Panc1 (cell line): Measurements from ENCODE around the gene KRTAP5-10. TPM values are rescaled to one million over a fixed set of nuclear protein-coding genes. Genes with fewer than 3 reads are reported as not detected.

ENCODE experiments used
- ATAC-seq: fragments of 200-7000 bp; cut with Tn5 transposase; 2 replicates; pipeline ENCODE4 v1.9.1; 2020; ENCODE audit warnings: mild to moderate bottlenecking, moderate library complexity
- BruUV-seq: library from RNA; stranded (reverse); fragments of 400-500 nt; replicated peaks from 2 replicates; lab custom pipeline; 2021; lab: Mats Ljungman, UMichigan
- CTCF ChIA-PET: fragments of 300-600 bp; sonication (Branson Sonifier 250); formaldehyde crosslinking; loops from one replicate; lab custom pipeline; 2022; ENCODE audit warnings: antibody characterized with exemption; lab: Charles Lee
- POLR2A ChIA-PET: fragments of 300-600 bp; sonication (Branson Sonifier 250); formaldehyde crosslinking; loops from one replicate; lab custom pipeline; 2022; ENCODE audit warnings: antibody characterized with exemption; lab: Charles Lee
- DNase-seq: peaks from one replicate; pipeline ENCODE4 v3.0.0-alpha.2; 2010; ENCODE audit warnings: low read depth, low spot score
- H3K27ac ChIP-seq: 2 replicates; pipeline ENCODE4 v1.5.1; 2011; ENCODE audit warnings: mild to moderate bottlenecking, low read length, inconsistent platforms
- H3K27me3 ChIP-seq: fragments of 200-500 bp; sonication (Bioruptor generic); 2 replicates; pipeline ENCODE4 v1.6.0; 2014; ENCODE audit warnings: low read length, inconsistent platforms; ENCODE audit not compliant: control insufficient read depth, insufficient read depth
- H3K36me3 ChIP-seq: fragments of 200-500 bp; sonication (Bioruptor generic); 2 replicates; pipeline ENCODE4 v1.5.1; 2014; ENCODE audit warnings: inconsistent platforms, mild to moderate bottlenecking, low read length, moderate library complexity; ENCODE audit not compliant: control insufficient read depth, insufficient read depth
- H3K4me1 ChIP-seq: 2 replicates; pipeline ENCODE4 v1.5.1; 2011; ENCODE audit warnings: inconsistent platforms, mild to moderate bottlenecking, low read length, moderate library complexity; ENCODE audit not compliant: control insufficient read depth, insufficient read depth
- H3K4me3 ChIP-seq, 2 experiments: 2 replicates each; pipeline ENCODE4 v1.5.1; 2011 to 2012; ENCODE audit warnings: low read depth in 2 of 2, low read length in 2 of 2, mild to moderate bottlenecking in 2 of 2, inconsistent platforms in 1 of 2, moderate library complexity in 1 of 2
- H3K9me3 ChIP-seq: fragments of 200-500 bp; sonication (Bioruptor generic); 2 replicates; pipeline ENCODE4 v1.5.1; 2014; ENCODE audit warnings: low read depth, mild to moderate bottlenecking, inconsistent platforms, low read length, moderate library complexity; ENCODE audit not compliant: control insufficient read depth, insufficient read depth
- POLR2AphosphoS5 ChIP-seq: IDR thresholded peaks from 2 replicates; pipeline ENCODE4 v1.6.1; 2012; ENCODE audit warnings: mild to moderate bottlenecking, low read depth, low read length, moderate library complexity
- SIN3A ChIP-seq: IDR thresholded peaks from 2 replicates; pipeline ENCODE4 v1.6.1; 2012; ENCODE audit warnings: low read depth, mild to moderate bottlenecking, low read length, moderate library complexity, borderline replicate concordance; ENCODE audit not compliant: insufficient read depth
- TCF7L2 ChIP-seq: IDR thresholded peaks from 2 replicates; pipeline ENCODE4 v1.6.1; 2011; ENCODE audit warnings: mild to moderate bottlenecking, low read depth, low read length, inconsistent platforms
- in situ Hi-C: cut with HindIII; loops from 2 replicates; pipeline ENCODE4 v1.10.0; 2016; ENCODE audit warnings: low sequenced_read_pairs, low pct_unique_long_range_greater_than_20kb
- intact Hi-C: fragments of 100-400 bp; cut with micrococcal nuclease; formaldehyde crosslinking; loops from one replicate; pipeline ENCODE4 v1.10.0; 2022; ENCODE audit not compliant: unreplicated experiment
- total RNA-seq: library from RNA; stranded (reverse); gene quantifications from one replicate; pipeline ENCODE4 v1.2.1, GENCODE V29; 2021; ENCODE audit not compliant: unreplicated experiment
- TF ChIP-seq, protein P1 (sequence below): fragments of 450-650 bp; IDR thresholded peaks from 2 replicates; pipeline ENCODE4 v1.5.1; 2017; ENCODE audit warnings: mild to moderate bottlenecking
- TF ChIP-seq, protein P2 (sequence below), 2 experiments: IDR thresholded peaks; 2 replicates each; pipeline ENCODE4 v1.6.1; 2011 to 2012; ENCODE audit warnings: low read depth in 2 of 2, control low read depth in 1 of 2, low read length in 1 of 2, mild to moderate bottlenecking in 1 of 2, moderate library complexity in 1 of 2; ENCODE audit not compliant: insufficient read depth in 1 of 2

Gene KRTAP5-10
- total RNA-seq, 1 experiment from 2014 or later = not detected

DNA sequence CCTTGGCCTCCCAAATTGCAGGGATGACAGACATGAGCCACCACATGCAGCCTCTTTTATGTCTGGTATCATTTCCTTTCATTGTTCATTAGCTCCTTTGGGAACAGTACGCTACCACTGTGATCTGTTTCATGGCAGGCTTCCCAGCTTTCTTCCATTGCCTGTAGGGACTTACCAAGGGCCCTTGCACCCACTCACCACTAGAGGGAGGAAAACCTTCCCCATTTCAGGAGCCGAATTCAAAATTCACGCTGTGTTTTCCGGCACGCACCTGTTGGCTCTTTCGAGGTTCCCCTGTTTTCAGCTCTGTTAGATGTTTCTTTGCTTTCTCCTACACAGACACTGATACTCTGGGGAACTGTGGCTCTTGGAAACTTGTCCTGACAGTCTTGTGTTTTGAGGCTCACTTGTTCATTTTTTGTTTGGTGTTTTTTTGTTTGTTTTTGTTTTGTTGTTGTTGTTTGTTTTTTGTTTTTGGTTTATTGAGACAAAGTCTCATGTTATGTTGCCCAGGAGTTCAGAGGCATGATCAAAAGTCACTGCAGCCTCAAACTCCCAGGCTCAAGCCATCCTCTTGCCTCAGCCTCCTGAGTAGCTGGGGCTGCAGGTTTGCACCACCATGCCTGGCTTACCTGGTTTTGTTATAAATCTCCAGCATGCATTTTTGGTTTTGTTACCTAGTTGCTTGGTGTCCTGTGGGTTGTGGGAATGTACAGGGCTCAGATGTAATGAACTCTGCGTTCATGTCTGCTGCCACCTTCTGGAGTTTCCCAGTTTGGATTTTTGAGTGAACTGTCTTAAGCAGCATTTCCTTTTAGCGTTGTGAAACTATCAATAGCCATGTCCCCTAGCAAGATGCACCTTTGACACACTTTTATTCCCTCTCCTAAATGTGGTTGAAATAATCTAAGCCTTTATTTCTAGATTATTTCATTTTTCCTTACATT is 15.0 kb downstream of the KRTAP5-10 start:
- Histone ChIP-seq H3K27me3 (peaks cover 7% of the 10 kb centered on the region; the same call in 1 of the 2 replicates), H3K4me3 (no peak overlapping the region), H3K4me1 (peaks cover 5% of the 10 kb centered on the region), H3K9me3 (no peaks in the 10 kb centered on the region), H3K27ac (no peak overlapping the region), H3K36me3 (no peaks in the 10 kb centered on the region)
- ATAC-seq (peak; percentile 94), DNase-seq (peak; percentile 50)
- BruUV-seq = no TSS peak
- CTCF ChIA-PET = interaction anchor here (0.6 to 1.5 kb wide), 6 partner anchors 12 to 133 kb away, joined by 3 to 5 read pairs (median 3); partner anchors contain the start of genes KRTAP5-9 and NADSYN1
- in situ Hi-C loops (no loop called here), intact Hi-C loops (no loop called here)
- TF ChIP-seq, protein P1, sequence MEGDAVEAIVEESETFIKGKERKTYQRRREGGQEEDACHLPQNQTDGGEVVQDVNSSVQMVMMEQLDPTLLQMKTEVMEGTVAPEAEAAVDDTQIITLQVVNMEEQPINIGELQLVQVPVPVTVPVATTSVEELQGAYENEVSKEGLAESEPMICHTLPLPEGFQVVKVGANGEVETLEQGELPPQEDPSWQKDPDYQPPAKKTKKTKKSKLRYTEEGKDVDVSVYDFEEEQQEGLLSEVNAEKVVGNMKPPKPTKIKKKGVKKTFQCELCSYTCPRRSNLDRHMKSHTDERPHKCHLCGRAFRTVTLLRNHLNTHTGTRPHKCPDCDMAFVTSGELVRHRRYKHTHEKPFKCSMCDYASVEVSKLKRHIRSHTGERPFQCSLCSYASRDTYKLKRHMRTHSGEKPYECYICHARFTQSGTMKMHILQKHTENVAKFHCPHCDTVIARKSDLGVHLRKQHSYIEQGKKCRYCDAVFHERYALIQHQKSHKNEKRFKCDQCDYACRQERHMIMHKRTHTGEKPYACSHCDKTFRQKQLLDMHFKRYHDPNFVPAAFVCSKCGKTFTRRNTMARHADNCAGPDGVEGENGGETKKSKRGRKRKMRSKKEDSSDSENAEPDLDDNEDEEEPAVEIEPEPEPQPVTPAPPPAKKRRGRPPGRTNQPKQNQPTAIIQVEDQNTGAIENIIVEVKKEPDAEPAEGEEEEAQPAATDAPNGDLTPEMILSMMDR = peak; percentile 98
- no peak for TF ChIP-seq POLR2AphosphoS5
- TF ChIP-seq SIN3A = no peak
- POLR2A ChIA-PET = no interaction called here

DNA sequence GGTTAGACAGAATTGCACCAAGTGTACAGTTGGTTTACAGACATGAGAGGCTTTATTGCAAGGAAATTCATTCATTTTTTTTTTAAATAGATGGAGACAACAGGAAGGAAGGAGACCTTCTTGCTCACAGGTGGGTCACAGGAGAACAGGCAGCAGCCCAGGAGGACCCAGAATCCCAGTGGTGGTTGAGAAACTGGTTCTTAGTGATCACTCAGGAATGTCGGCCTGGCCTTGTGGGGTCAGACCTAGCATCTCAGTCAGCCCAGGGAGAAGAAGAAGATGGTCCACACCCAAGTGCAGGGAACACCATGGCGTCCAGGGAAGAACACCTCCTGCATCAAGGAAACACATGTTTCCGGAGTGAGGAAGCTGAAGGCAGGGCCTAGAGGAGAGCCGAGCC is 16.5 kb downstream of the KRTAP5-10 start:
- no peak overlapping the region for H3K4me3 ChIP-seq

More for the DNA sequence above, 16.5 kb downstream of the KRTAP5-10 start:
- no peaks in the 10 kb centered on the region for H3K36me3 ChIP-seq
- H3K9me3 ChIP-seq = no peaks in the 10 kb centered on the region
- ATAC-seq (no peak), DNase-seq (no peak)
- intact Hi-C loops = no loop called here
- H3K27me3 ChIP-seq = peaks cover 5% of the 10 kb centered on the region; the same call in 1 of the 2 replicates
- no TSS peak for BruUV-seq
- H3K4me1 ChIP-seq = peaks cover 5% of the 10 kb centered on the region
- in situ Hi-C loops = no loop called here
- H3K27ac ChIP-seq = no peak overlapping the region
- ChIA-PET CTCF (no interaction called here), POLR2A (no interaction called here)
- TF ChIP-seq, protein P2, sequence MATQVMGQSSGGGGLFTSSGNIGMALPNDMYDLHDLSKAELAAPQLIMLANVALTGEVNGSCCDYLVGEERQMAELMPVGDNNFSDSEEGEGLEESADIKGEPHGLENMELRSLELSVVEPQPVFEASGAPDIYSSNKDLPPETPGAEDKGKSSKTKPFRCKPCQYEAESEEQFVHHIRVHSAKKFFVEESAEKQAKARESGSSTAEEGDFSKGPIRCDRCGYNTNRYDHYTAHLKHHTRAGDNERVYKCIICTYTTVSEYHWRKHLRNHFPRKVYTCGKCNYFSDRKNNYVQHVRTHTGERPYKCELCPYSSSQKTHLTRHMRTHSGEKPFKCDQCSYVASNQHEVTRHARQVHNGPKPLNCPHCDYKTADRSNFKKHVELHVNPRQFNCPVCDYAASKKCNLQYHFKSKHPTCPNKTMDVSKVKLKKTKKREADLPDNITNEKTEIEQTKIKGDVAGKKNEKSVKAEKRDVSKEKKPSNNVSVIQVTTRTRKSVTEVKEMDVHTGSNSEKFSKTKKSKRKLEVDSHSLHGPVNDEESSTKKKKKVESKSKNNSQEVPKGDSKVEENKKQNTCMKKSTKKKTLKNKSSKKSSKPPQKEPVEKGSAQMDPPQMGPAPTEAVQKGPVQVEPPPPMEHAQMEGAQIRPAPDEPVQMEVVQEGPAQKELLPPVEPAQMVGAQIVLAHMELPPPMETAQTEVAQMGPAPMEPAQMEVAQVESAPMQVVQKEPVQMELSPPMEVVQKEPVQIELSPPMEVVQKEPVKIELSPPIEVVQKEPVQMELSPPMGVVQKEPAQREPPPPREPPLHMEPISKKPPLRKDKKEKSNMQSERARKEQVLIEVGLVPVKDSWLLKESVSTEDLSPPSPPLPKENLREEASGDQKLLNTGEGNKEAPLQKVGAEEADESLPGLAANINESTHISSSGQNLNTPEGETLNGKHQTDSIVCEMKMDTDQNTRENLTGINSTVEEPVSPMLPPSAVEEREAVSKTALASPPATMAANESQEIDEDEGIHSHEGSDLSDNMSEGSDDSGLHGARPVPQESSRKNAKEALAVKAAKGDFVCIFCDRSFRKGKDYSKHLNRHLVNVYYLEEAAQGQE (IDR thresholded peaks at IDR 0.05; ENCODE audit: insufficient read depth in 1 of 2, low read depth in 2 of 2, low read length in 1 of 2) = no peak
- TF ChIP-seq, protein P1 = no peak
- TF ChIP-seq POLR2AphosphoS5 = no peak
- no peak for TF ChIP-seq SIN3A
- TF ChIP-seq TCF7L2 = no peak
